Activated CD4-positive, CD25-positive, alpha-beta regulatory T cell treated with anti-CD3 and anti-CD28 coated beads, Interleukin-2, amount 50 U/mL, for 24 hours (primary cell): ENCODE results near the gene OR51A4.
"Not testable (repeated sequence)": the region's sequence is repeated elsewhere in the genome, so short reads cannot be mapped to it uniquely, and the experiment has no call there.

ENCODE experiments used
- ATAC-seq, 2 donors: fragments of 150-1000 bp; cut with Tn5 transposase; one replicate each; pipeline ENCODE4 v1.10.0; 2021; ENCODE audit warnings: mild to moderate bottlenecking in 1 of 2, moderate library complexity in 1 of 2

The OR51A4 gene, protein sequence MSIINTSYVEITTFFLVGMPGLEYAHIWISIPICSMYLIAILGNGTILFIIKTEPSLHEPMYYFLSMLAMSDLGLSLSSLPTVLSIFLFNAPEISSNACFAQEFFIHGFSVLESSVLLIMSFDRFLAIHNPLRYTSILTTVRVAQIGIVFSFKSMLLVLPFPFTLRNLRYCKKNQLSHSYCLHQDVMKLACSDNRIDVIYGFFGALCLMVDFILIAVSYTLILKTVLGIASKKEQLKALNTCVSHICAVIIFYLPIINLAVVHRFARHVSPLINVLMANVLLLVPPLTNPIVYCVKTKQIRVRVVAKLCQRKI

DNA sequence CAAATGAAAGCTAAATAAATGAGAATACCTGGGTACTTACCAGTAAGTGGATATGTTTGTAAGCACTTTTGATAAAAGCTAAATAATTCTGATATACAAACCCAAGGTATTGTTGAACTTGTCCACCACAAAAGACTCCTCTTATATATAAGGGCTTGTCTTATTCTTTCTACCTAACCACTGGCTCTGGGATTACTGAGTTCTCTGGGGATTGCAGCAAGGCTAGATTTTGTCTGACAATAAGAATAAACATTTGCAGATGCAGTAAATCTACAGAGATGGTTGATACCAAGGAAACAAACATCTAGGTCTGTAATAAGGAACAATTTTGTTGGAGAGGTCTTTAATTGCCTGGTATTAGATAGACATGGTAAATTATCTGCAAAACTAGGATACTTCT is at the start of gene OR51A4:
OR51A4 (minus strand) TSS at position 101 of the 400 bp plus-strand sequence. CDS start 505 bp downstream, outside the sequence.
- ATAC-seq: no peak

DNA sequence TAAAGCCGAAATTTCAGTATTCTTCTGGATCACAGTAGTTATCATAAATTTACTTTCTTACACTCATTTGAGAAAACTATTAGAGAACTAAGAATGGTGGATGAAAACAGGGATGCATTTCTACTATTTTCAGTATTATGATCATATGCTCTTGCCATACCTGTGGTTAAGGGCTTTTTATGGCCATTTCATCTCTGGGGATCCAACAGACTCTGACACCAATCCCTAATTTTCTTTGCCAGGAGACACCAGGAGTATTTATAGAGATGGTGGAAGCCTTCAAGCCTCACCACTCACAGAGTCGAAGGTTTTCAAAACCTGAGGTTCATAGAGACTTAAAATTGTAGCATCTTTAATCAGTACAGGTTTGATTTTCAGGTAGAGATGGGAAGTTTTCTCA is 47.1 kb upstream of the OR51A4 start, which contains the start of gene OR51L1:
OR51L1 (plus strand) TSS at position 301 of the 400 bp plus-strand sequence. CDS start 4,132 bp downstream, outside the sequence.
- ATAC-seq: no peak

DNA sequence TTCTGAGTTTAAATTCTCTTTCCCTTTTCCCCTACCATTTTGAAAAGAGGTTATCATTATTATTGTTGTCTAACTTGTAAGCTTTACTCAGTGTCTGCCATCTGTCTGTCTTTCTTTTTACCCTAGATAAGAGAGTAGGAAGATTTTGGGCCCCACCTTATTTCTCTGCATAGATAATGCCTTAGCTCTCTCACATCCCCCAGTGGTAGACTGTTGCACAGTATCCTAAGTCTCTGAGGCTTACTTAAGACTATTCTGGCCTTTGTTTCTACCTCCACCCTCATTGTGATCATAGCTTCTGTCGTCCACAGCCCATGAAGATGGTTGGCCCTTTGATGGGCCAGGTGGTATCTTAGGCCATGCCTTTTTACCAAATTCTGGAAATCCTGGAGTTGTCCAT is 43.7 kb upstream of the OR51A4 start:
- ATAC-seq: no peak

DNA sequence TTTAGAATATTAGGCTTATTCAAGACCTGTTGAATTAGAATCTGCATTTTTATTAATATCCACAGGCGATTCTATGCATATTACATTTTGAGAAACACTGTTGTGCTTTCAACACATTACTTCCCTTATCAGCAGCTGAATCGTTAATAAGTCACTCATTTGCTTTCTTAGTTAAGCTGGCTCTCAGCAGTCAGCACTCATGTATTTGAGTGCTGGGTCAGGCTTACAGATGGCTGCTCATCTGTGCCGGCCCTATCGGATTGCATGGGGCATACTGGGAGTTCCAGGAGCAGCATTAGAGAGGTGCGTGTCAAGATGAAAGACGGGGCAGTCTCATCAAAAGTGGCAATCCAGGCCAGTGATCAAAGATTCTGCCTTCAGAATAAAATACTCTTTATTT is 36.4 kb upstream of the OR51A4 start:
- ATAC-seq: no peak

DNA sequence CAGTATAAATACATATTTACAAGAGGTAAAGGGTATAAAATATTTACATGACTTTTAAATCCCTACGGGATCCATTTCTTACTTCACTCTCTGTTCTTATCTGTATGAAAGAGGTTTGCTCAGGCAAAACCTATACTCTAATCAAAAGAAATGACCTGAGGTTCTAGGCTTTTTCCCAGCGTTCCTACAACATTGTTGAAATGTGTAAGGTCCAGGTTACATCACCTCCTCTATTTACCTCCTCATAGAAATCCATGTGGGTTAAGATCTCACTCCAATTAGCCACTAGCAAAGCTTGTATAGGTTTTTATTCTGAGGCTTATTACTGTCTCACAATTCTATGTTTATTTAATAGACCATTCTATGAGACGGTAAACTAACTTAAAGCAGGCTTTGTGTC is 35.3 kb upstream of the OR51A4 start:
- ATAC-seq: no peak

DNA sequence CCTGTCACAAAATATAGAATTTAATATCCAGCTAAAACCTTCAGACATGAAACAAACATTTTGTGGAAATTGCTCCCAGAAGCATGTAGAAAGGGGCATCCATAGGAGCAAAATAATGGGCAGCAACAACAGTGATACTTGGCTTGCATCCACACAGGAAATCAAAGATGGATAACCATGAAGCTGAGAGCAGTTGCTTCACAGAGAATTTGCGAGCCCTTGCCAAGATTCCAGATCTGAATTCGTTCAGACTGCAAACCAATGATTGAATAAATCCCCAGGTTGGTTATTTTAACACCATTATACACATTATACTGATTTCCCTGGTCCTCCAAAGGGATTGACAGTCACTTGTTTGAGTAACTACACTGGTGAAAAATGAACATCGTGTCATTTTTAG is 31.6 kb upstream of the OR51A4 start:
- no peak for ATAC-seq

DNA sequence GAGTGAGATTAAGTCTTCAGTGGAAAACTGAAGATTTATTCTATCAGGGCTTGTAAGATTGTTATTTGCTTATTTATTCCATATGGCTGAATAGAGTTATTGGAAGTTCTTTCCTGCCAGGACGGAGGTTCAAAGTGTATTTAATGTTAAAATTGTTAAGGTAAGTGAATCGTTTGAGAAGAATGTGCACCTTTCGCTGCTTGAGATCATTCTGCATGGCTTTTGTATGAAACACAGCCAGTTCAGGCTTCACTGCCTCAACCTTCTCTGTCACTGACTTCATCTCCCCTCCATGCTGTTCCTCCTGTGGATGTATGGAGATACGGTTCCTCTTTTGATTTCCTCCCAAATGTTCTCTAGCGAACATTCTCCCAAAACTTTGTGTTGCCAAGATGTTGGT is 28.0 kb upstream of the OR51A4 start:
- ATAC-seq: no peak

DNA sequence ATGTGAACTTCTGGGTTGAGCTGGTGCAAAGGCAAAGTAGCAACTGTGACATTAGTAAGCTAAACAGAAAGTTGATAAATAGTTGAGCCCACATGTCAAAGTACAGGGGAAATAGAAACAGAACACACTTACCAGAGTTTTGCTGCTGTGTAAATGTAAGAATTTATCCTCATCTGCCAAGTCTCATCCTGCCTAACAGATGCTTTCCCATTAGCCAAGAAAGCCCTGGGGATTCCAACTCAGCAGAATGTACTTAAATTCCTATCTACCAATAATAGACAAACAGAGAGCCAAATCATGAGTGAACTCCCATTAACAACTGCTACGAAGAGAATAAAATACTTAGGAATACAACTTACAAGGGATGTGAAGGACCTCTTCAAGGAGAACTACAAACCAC is 15.4 kb upstream of the OR51A4 start:
- no peak for ATAC-seq

DNA sequence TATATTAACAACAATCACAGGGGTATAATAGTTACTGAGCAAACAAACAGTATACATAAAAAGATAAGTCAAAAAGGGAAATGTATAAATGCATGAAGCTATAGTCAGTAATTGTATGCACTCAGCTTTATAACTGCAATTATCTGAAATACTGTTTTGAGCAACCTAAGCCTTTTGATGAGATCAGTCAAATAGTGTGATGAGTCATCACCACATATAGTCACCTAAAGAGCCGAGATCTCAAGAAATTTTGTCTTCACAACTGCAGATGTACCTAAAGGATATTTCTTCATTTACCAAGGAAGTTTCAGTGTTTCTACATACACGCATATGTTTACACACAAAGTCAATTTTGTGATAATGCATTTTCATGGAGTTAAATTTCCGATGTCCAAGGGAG is 13.5 kb upstream of the OR51A4 start:
- no peak for ATAC-seq

DNA sequence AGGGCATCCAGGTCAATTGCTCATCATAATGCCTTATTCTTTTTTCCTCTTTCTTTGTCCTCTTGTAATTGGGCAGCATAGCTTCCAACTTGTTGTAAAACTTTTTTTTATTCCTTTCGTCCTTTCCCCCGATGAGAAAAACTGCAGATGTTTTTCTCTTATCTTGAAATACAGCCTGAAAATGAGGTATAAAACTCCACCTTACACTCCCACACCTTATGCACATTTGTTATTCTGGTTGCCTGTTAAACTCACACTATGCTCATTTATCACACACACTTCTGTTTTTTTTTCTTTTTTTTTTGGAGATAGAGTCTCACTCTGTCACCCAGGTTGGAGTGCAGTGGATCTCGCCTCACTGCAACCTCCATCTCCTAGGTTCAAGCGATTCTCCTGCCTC is 10.0 kb upstream of the OR51A4 start:
- no peak for ATAC-seq

DNA sequence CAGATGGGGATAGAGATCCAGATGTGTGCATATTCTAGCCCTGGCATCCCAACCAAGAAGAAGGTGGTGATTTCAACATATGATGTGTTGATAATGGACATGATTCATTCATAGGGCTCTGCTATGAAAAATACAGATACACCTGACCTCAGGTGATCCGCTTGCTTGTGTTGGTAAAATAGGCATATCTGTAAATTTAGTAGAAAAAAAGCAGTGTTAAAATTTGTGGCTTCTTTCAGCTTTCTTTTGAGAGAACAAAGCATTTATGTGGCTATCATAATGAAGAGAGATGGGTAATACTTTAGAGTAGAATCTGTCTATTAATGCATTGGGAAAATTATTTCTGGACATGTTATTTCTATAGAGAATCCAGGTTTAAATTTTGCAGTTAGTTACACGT is 8.2 kb upstream of the OR51A4 start, which contains the start of gene OR51A2:
OR51A2 (minus strand) TSS at position 101 of the 400 bp plus-strand sequence; CDS start at position 101, 0 bp downstream.
- not testable (repeated sequence) for ATAC-seq

DNA sequence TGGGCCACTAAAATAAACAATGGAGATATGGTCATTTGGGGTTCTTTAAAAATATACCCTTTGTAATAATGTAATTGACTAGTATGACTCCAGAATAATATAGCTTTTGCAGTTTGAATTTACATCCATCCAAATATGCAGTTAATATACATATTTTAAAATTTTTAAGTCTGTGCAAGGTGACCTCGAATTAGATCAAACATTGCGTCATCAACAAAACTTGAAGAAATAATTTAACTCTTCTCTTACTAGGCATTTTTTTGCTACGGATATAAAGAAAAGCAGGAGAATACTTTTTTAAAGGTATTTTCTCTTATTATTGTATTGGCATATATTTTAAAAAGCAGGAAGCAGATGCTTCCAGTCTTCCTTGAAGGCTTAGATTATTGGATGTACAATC is 10.7 kb downstream of the OR51A4 start:
- ATAC-seq: no peak

DNA sequence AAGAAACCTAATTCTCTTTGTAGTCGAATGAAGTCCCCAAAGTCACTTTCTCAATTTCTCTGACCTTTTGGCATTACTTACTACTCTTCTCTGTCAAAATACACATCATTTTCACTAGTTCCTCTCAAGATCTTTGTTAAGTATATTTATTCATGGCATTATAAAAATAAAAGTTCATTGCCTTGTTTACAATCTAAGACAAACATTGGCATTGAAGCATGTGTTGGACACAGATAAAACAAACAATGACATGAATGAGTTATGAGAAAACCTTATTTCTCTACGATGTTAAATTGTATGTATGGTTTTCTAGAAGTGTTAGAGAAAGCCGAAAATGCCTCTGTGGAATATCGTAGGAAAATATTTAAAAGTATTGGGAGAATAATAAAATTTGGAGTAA is 14.7 kb downstream of the OR51A4 start:
- no peak for ATAC-seq

DNA sequence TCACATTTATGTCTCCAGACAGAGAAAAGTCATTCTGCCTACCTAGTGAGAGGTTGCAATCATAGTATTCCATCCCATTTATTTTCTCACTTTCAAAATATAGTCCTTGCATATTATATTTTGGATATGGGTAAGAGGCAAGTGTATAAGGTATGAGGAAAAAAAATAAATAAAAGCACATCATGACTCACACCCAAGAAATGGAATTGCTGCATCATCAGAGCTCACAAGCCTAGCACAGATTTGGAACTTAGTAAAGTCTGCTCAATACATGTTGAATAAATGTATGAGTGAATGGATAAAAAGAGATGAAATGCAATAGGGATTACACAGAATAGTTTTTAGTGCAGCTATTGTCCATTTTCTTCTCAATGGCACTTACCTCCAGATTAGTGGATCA is 20.8 kb downstream of the OR51A4 start:
- no peak for ATAC-seq

DNA sequence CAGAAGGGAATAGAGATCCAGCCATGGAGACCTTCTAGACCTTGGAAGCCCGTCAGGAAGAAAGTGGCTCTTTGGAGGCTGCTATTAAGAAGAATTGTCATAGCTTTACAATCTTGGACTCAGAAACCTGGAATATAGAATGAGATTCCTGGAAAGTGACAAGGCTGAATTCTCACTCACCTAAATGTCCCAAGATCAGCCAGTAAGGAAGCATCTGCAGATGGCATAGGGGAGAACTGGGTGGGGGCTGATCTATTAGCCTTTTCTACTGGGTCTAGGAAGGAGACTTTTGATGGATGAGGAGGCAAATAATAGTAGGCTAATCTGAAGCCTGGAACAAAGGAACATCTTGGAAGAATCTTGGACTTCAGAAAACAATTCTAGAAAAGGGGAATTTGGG is 23.2 kb downstream of the OR51A4 start, which contains the start of gene OR51G1:
OR51G1 (minus strand) TSS at position 101 of the 400 bp plus-strand sequence; CDS start at position 101, 0 bp downstream.
- ATAC-seq: no peak

DNA sequence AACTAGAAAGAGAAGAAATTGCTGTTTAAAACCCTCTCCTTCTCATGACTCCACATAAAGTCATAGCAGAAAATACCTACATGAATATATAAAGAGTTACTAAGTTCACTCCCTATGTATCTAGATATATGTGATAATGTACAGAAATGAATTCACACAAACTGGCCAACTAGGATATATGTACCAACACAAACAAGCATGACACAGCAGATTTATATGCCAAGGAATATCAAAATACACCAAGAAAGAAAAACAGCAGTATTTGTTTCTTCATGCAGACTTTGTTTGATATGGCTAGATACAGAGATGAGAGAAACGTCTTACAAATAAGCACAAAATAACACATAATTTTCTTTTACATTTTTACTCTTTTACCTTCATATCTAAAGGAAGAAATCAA is 25.1 kb downstream of the OR51A4 start:
- no peak for ATAC-seq

DNA sequence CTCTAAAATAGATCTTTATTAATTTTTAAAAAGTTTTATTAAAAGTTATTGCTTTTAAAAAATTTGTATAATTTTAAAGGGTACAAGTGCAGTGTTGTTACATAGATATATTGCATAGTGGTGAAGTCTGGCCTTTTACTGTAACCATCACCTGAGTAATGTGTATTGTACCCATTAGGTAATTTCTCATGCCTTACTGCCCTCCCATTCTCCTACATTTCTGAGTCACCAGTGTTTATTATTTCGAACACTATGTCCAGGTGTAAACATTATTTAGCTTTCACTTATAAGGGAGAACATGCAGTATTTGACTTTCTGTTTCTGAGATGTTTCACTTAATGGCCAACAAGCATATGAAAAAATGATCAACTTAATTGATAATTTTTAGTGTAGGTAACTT is 25.6 kb downstream of the OR51A4 start:
- no peak for ATAC-seq

DNA sequence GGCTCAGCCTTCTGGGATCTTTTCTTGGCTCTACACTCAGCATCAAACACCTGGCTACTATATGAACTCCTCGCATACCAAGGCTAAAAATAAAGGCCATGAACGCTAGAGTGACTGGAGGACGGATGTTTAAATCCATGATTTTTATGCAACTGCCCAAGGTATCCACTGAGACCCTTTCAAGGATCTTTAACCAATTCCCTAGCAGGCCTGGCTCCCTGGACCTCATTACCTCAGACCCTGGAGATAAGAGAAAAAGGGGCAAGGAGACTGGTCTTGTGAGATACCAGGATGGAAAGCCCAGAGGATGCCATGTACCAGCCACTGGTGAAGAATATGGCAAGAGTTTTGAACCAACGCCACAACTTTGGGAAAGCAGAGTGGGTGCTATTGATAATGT is 28.2 kb downstream of the OR51A4 start, which contains the start of gene OR51G2:
OR51G2 (minus strand) TSS at position 101 of the 400 bp plus-strand sequence. CDS start 3,687 bp downstream, outside the sequence.
- ATAC-seq: no peak

DNA sequence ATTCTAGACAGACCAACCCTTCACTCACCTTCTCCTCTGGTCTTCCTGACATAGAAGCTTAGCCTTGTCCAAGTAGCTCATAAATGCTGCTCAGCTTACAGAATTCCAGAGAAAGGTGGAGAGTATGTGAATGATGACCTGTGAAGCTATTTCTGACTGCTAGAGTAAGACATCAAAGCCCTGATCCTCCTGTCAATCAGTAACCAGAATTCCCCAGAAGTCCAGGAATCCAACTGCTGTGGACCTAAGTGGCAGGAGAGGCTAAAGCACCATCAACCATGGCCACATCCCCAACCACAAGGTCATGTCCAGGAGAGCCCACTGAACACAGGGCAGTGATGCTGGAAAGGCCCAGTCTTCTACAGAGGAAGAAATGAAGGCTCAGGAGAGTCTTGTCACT is 30.8 kb downstream of the OR51A4 start:
- no peak for ATAC-seq

DNA sequence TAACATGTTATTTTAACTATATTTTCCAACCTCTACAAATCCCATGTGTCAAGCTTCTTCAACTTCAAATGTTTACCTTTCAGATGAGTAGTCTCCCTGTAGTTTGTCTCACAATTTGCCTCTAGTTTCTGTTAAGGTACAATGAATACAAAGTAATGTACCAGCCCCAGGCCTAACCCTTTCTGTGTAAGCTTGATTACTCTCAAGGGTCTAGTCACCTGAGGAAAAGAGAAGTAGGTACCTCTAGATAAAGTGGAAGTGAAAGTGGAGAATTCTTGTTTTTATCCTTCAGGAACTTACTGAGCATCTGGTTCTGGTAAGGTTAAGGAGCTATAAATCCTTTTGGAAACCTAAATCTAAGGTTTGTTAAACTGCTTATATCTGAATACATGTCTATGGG is 43.9 kb downstream of the OR51A4 start, which contains the start of gene OR51A7:
OR51A7 (plus strand) TSS at position 300 of the 400 bp plus-strand sequence. CDS start 3,587 bp downstream, outside the sequence.
- ATAC-seq: no peak
